ENCODE results near the gene PSORS1C1.
"Not testable (repeated sequence)": the region's sequence is repeated elsewhere in the genome, so short reads cannot be mapped to it uniquely, and the experiment has no call there.

The PSORS1C1 gene

DNA sequence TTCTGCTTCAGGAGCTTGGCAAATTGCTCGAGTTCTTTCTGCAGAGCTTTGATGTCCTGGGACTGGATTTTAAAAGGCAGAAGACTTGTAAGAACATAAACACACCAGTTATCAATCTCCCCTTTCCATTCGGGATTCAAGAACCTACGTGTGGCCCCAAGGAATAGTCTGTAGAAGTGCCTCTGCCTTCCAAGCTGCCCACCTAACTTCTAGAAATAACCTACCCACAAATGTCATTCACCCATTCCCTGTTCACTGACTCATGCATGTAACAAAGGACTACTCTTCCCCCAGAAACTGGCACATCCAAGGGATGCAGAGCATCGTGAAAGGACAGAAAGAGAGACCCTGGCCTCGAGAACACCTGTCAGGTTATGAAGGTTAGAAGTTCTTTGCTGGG, 51.4 kb downstream of the PSORS1C1 start:
- Histone ChIP-seq H3K27me3 (replicated peaks; ENCODE audit: control insufficient read depth, insufficient read depth, low read length, poor library complexity, severe bottlenecking) (no peaks in the 10 kb centered on the region), H3K27ac (ENCODE audit: insufficient read depth, low read length, poor library complexity, severe bottlenecking) (no peak overlapping the region), H3K36me3 (ENCODE audit: control insufficient read depth, insufficient read depth, low read length) (no peaks in the 10 kb centered on the region), H3K9me3 (ENCODE audit: control insufficient read depth, low read length) (no peaks in the 10 kb centered on the region), H3K4me3 (ENCODE audit: insufficient read depth, low read depth, low read length, poor library complexity, severe bottlenecking) (no peak overlapping the region), H3K4me1 (ENCODE audit: control insufficient read depth, insufficient read depth, low read length, poor library complexity, severe bottlenecking) (no peaks in the 10 kb centered on the region)
- DNase-seq = no peak

DNA sequence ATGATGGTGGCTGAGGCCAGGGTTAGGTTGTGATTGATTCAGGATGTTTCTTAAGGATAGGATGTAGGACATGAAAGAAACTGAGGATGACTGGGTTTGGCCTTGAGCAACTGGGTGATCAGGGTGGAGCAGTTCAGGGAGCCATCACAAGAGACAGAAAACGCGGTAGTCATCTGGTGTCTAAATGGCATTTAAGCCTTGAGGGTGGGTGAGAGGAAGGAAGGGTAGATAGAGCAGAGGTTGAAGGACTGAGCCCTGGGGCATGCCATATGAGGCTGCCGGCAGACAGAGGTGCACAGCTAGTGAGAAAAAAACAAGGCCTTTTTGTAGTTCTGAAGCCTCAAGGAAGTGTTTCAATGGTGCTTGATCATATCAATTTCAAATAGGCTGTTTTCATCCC, 54.0 kb downstream of the PSORS1C1 start:
- no peaks in the 10 kb centered on the region for H3K27me3 ChIP-seq (replicated peaks; ENCODE audit: control insufficient read depth, insufficient read depth, low read length, poor library complexity, severe bottlenecking)
- no peak overlapping the region for H3K4me3 ChIP-seq (ENCODE audit: insufficient read depth, low read depth, low read length, poor library complexity, severe bottlenecking)
- no peak overlapping the region for H3K27ac ChIP-seq (ENCODE audit: insufficient read depth, low read length, poor library complexity, severe bottlenecking)
- H3K4me1 ChIP-seq (ENCODE audit: control insufficient read depth, insufficient read depth, low read length, poor library complexity, severe bottlenecking) = no peaks in the 10 kb centered on the region
- no peaks in the 10 kb centered on the region for H3K36me3 ChIP-seq (ENCODE audit: control insufficient read depth, insufficient read depth, low read length)
- DNase-seq = no peak
- no peaks in the 10 kb centered on the region for H3K9me3 ChIP-seq (ENCODE audit: control insufficient read depth, low read length)

DNA sequence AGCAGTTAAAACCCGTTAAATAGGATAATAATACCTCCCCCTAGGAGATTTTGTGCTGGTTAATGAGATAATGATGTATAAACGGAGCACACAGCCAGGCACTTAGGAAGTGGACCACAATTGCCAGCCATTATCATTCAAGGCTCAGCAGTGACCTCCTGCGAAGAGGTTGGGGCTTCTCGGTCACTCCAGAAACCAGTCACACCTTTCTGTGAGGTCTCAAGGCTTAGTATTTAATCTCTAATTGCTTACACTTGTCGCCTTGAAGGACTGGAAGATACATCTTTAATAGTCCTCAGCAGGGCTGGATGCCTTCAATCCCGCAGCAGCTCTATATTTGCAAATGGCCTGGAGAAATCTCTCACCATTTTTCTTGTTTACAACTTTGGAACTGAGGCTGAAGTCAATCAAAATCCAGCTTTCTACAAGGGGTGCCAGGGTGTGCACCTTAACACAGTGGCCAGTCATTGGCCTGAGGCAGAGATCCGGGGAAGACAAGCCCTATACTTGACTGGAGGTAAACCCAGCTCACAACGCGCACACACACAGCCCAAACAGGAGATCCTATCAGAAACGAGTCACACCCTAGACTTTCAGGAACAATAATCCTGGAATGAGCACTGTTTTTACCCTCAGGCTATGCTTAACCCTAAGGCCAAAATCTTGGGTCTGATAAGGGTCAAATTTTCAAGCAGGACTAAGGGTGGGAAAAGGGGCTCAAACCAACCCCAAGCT, 54.7 kb downstream of the PSORS1C1 start:
- no peak for DNase-seq
- H3K36me3 ChIP-seq (ENCODE audit: control insufficient read depth, insufficient read depth, low read length) = no peaks in the 10 kb centered on the region
- H3K27ac ChIP-seq (ENCODE audit: insufficient read depth, low read length, poor library complexity, severe bottlenecking) = no peak overlapping the region
- H3K9me3 ChIP-seq (ENCODE audit: control insufficient read depth, low read length) = no peaks in the 10 kb centered on the region
- no peak overlapping the region for H3K4me3 ChIP-seq (ENCODE audit: insufficient read depth, low read depth, low read length, poor library complexity, severe bottlenecking)
- H3K27me3 ChIP-seq (replicated peaks; ENCODE audit: control insufficient read depth, insufficient read depth, low read length, poor library complexity, severe bottlenecking) = no peaks in the 10 kb centered on the region
- H3K4me1 ChIP-seq (ENCODE audit: control insufficient read depth, insufficient read depth, low read length, poor library complexity, severe bottlenecking) = no peaks in the 10 kb centered on the region

DNA sequence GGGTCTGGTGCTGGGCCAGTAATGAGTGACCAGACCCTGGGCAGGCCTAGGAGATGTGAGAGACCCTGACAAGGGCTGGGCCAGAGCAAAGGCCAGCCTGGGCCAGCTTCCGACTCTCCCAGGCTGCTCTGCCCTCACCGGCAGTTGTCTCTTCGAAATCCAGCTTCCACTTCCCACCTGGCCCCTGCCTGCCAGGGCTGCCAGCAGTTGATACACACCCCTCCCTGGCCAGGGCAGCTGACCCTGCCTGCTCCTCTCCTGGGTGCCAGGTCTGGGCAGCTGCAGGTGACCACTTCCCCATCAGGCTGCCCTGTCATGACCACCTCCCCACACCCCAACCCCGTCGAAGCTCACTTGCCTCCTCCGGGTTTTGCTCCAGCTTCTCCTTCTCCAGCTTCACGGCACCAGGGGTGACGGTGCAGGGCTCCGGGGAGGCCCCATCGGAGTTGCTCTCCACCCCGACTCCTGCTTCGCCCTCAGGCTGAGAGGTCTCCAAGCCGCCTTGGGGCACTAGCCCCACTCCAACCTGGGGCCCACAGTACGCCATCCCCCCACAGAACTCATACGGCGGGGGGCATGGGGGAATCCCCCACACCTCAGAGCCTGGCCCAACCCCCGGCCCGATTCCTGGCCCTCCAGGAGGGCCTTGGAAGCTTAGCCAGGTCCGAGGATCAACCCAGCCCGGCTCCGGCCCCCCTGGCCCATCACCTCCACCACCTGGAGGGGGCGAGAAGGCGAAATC, 55.4 kb downstream of the PSORS1C1 start:
- not testable (repeated sequence) for H3K4me1 ChIP-seq (ENCODE audit: control insufficient read depth, insufficient read depth, low read length, poor library complexity, severe bottlenecking); H3K4me3 ChIP-seq (ENCODE audit: insufficient read depth, low read depth, low read length, poor library complexity, severe bottlenecking); DNase-seq; H3K36me3 ChIP-seq (ENCODE audit: control insufficient read depth, insufficient read depth, low read length); H3K27me3 ChIP-seq (replicated peaks; ENCODE audit: control insufficient read depth, insufficient read depth, low read length, poor library complexity, severe bottlenecking); H3K9me3 ChIP-seq (ENCODE audit: control insufficient read depth, low read length); H3K27ac ChIP-seq (ENCODE audit: insufficient read depth, low read length, poor library complexity, severe bottlenecking)

DNA sequence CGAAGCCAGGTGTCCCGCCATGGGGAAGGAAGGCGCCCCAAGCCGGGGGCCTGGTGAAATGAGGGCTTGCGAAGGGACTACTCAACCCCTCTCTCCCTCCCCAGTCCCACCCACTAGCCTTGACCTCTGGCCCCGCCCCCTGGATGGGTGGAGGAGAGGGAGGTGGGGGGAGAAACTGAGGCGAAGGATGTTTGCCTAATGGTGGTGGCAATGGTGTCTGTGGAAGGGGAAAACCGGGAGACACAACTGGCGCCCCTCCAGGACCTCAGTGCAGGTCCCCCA, 55.9 kb downstream of the PSORS1C1 start, which contains the start of gene POU5F1:
Gene POU5F1, minus strand, starts transcription at position 83 of the 282 bp plus-strand sequence. Its CDS starts 62 bp downstream, at position 21.
- no peak for DNase-seq
- Histone ChIP-seq H3K4me1 (ENCODE audit: control insufficient read depth, insufficient read depth, low read length, poor library complexity, severe bottlenecking) (no peaks in the 10 kb centered on the region), H3K36me3 (ENCODE audit: control insufficient read depth, insufficient read depth, low read length) (no peaks in the 10 kb centered on the region), H3K27me3 (replicated peaks; ENCODE audit: control insufficient read depth, insufficient read depth, low read length, poor library complexity, severe bottlenecking) (no peaks in the 10 kb centered on the region), H3K27ac (ENCODE audit: insufficient read depth, low read length, poor library complexity, severe bottlenecking) (no peak within 1 kb of the TSS), H3K4me3 (ENCODE audit: insufficient read depth, low read depth, low read length, poor library complexity, severe bottlenecking) (no peak within 1 kb of the TSS), H3K9me3 (ENCODE audit: control insufficient read depth, low read length) (no peaks in the 10 kb centered on the region)

- Histone ChIP-seq H3K36me3 (ENCODE audit: control insufficient read depth, insufficient read depth, low read length) (no peaks in the 10 kb centered on the region), H3K4me1 (ENCODE audit: control insufficient read depth, insufficient read depth, low read length, poor library complexity, severe bottlenecking) (no peaks in the 10 kb centered on the region), H3K27me3 (replicated peaks; ENCODE audit: control insufficient read depth, insufficient read depth, low read length, poor library complexity, severe bottlenecking) (no peaks in the 10 kb centered on the region), H3K9me3 (ENCODE audit: control insufficient read depth, low read length) (no peaks in the 10 kb centered on the region), H3K4me3 (ENCODE audit: insufficient read depth, low read depth, low read length, poor library complexity, severe bottlenecking) (no peak overlapping the region), H3K27ac (ENCODE audit: insufficient read depth, low read length, poor library complexity, severe bottlenecking) (no peak overlapping the region)
- DNase-seq = no peak
Measured at GRCh38 chr6:31170987-31171671, 56.5 kb downstream of the PSORS1C1 start.

GRCh38 chr6:31171931-31172905, 57.6 kb downstream of the PSORS1C1 start:
- no peak for DNase-seq
- H3K27me3 ChIP-seq (replicated peaks; ENCODE audit: control insufficient read depth, insufficient read depth, low read length, poor library complexity, severe bottlenecking) = no peaks in the 10 kb centered on the region
- H3K9me3 ChIP-seq (ENCODE audit: control insufficient read depth, low read length) = no peaks in the 10 kb centered on the region
- H3K4me3 ChIP-seq (ENCODE audit: insufficient read depth, low read depth, low read length, poor library complexity, severe bottlenecking) = no peak overlapping the region
- H3K4me1 ChIP-seq (ENCODE audit: control insufficient read depth, insufficient read depth, low read length, poor library complexity, severe bottlenecking) = no peaks in the 10 kb centered on the region
- no peaks in the 10 kb centered on the region for H3K36me3 ChIP-seq (ENCODE audit: control insufficient read depth, insufficient read depth, low read length)
- no peak overlapping the region for H3K27ac ChIP-seq (ENCODE audit: insufficient read depth, low read length, poor library complexity, severe bottlenecking)

DNA sequence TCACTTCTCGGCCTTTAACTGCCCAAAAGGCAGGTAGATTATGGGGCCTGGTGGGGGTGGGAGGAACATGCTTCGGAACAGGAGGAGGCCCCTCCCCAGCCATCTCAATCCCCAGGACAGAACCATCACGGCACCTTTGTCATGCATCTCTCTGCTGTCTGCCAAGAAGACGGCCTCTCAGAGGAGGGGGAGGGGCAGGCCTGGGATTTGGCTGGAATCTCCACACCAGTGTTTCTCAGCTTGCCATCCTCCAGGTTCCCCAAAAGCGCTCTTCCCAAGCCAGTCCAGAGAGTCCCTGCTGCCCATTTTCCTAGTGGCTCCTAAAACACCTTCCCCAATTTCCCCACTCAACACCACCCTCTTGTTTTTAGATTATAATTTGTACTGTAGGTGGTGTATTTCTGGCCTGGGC, 58.4 kb downstream of the PSORS1C1 start:
- DNase-seq = no peak
- Histone ChIP-seq H3K4me3 (ENCODE audit: insufficient read depth, low read depth, low read length, poor library complexity, severe bottlenecking) (no peak overlapping the region), H3K36me3 (ENCODE audit: control insufficient read depth, insufficient read depth, low read length) (no peaks in the 10 kb centered on the region), H3K27ac (ENCODE audit: insufficient read depth, low read length, poor library complexity, severe bottlenecking) (no peak overlapping the region), H3K9me3 (ENCODE audit: control insufficient read depth, low read length) (no peaks in the 10 kb centered on the region), H3K27me3 (replicated peaks; ENCODE audit: control insufficient read depth, insufficient read depth, low read length, poor library complexity, severe bottlenecking) (no peaks in the 10 kb centered on the region), H3K4me1 (ENCODE audit: control insufficient read depth, insufficient read depth, low read length, poor library complexity, severe bottlenecking) (no peaks in the 10 kb centered on the region)

DNA sequence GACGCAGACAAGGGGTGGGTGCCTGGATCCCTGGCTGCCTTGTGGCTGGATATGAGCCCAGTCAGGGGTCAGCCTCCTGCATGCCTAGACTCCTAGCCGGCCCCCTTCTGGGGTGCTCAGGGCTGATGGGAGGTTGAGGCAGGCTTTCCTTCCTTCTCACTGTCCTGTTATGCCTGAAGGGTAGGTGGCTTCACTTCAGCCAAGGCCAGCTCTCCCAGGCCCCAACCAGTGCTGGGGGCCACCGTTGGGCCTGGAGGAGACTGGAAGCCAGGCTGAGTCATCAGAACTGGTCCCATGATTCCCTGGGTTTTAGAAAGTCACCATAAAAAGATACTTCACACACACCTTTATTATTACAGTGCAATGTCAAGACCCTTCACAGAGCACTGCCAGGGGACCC, 58.8 kb downstream of the PSORS1C1 start:
- Histone ChIP-seq H3K4me1 (ENCODE audit: control insufficient read depth, insufficient read depth, low read length, poor library complexity, severe bottlenecking) (peaks cover 4% of the 10 kb centered on the region), H3K27me3 (replicated peaks; ENCODE audit: control insufficient read depth, insufficient read depth, low read length, poor library complexity, severe bottlenecking) (no peaks in the 10 kb centered on the region), H3K4me3 (ENCODE audit: insufficient read depth, low read depth, low read length, poor library complexity, severe bottlenecking) (no peak overlapping the region), H3K27ac (ENCODE audit: insufficient read depth, low read length, poor library complexity, severe bottlenecking) (no peak overlapping the region), H3K9me3 (ENCODE audit: control insufficient read depth, low read length) (no peaks in the 10 kb centered on the region), H3K36me3 (ENCODE audit: control insufficient read depth, insufficient read depth, low read length) (no peaks in the 10 kb centered on the region)
- DNase-seq = no peak
